IMR-90 (cell line): ENCODE data around the gene NLRP1. TPM values are rescaled to one million over a fixed set of nuclear protein-coding genes. Genes with fewer than 3 reads are reported as not detected.

ENCODE experiments used
- ATAC-seq: fragments of 200-7000 bp; cut with Tn5 transposase; 2 replicates; pipeline ENCODE4 v1.9.1; 2020; ENCODE audit warnings: low read depth, mild to moderate bottlenecking, moderate library complexity
- BruUV-seq: library from RNA; stranded (reverse); fragments of 400-500 nt; replicated peaks from 2 replicates; lab custom pipeline; 2021; lab: Mats Ljungman, UMichigan
- CTCF ChIA-PET: fragments of 300-600 bp; formaldehyde crosslinking; extraction: SDS; loops from one replicate; lab custom pipeline; 2021; ENCODE audit warnings: antibody characterized with exemption; lab: Yijun Ruan, JAX
- POLR2A ChIA-PET: fragments of 300-600 bp; sonication (Branson Sonifier 250); formaldehyde crosslinking; loops from one replicate; lab custom pipeline; 2022; ENCODE audit warnings: antibody characterized with exemption; ENCODE audit not compliant: unreplicated experiment; lab: Charles Lee
- DNase-seq: peaks from one replicate; pipeline ENCODE4 v3.0.0; 2013
- H2AFZ ChIP-seq: replicated peaks from 2 replicates; pipeline ENCODE3; 2013; ENCODE audit warnings: low read length, mild to moderate bottlenecking; ENCODE audit not compliant: poor library complexity
- H2AK5ac ChIP-seq: 2 replicates; pipeline ENCODE4 v1.6.1; 2013; ENCODE audit warnings: low read depth, low read length, inconsistent platforms
- H2AK9ac ChIP-seq: replicated peaks from 2 replicates; pipeline ENCODE3; 2013; ENCODE audit warnings: mild to moderate bottlenecking, low read depth, low read length, moderate library complexity; ENCODE audit not compliant: poor library complexity
- H2BK120ac ChIP-seq: 2 replicates; pipeline ENCODE4 v1.6.1; 2013; ENCODE audit warnings: low read depth, low read length, inconsistent platforms
- H2BK15ac ChIP-seq: 3 replicates; pipeline ENCODE4 v1.6.1; 2013; ENCODE audit warnings: low read depth, low read length, inconsistent platforms
- H2BK20ac ChIP-seq: 2 replicates; pipeline ENCODE4 v1.6.1; 2013; ENCODE audit warnings: low read depth, mild to moderate bottlenecking, inconsistent platforms, low read length, moderate library complexity
- H2BK5ac ChIP-seq: 2 replicates; pipeline ENCODE4 v1.6.1; 2013; ENCODE audit warnings: mild to moderate bottlenecking, low read depth, low read length, inconsistent platforms; ENCODE audit not compliant: poor library complexity, severe bottlenecking
- H3K14ac ChIP-seq: replicated peaks from 2 replicates; pipeline ENCODE4 v1.6.1; 2013; ENCODE audit warnings: low read depth, low read length, inconsistent platforms
- H3K18ac ChIP-seq: 2 replicates; pipeline ENCODE4 v1.6.1; 2013; ENCODE audit warnings: low read depth, low read length, control low read depth
- H3K23ac ChIP-seq: 2 replicates; pipeline ENCODE4 v1.6.1; 2013; ENCODE audit warnings: low read depth, low read length, inconsistent platforms
- H3K27ac ChIP-seq: 2 replicates; pipeline ENCODE4 v1.5.1; 2013; ENCODE audit warnings: mild to moderate bottlenecking, control low read depth, low read length; ENCODE audit not compliant: insufficient read depth
- H3K27me3 ChIP-seq: 2 replicates; pipeline ENCODE4 v1.6.1; 2013; ENCODE audit warnings: low read length; ENCODE audit not compliant: control insufficient read depth, insufficient read depth
- H3K36me3 ChIP-seq: 2 replicates; pipeline ENCODE4 v1.6.1; 2013; ENCODE audit warnings: low read length, mixed read lengths; ENCODE audit not compliant: control insufficient read depth, insufficient read depth
- H3K4ac ChIP-seq: 2 replicates; pipeline ENCODE4 v1.6.1; 2013; ENCODE audit warnings: low read depth, low read length, inconsistent platforms
- H3K4me1 ChIP-seq: 2 replicates; pipeline ENCODE4 v1.6.1; 2013; ENCODE audit warnings: low read length, mixed read lengths; ENCODE audit not compliant: control insufficient read depth, insufficient read depth
- H3K4me2 ChIP-seq: 2 replicates; pipeline ENCODE4 v1.6.1; 2013; ENCODE audit warnings: low read depth, mild to moderate bottlenecking, control low read depth, low read length, moderate library complexity
- H3K4me3 ChIP-seq: 2 replicates; pipeline ENCODE4 v1.5.1; 2013; ENCODE audit warnings: low read depth, mild to moderate bottlenecking, control low read depth, low read length, moderate library complexity; ENCODE audit not compliant: insufficient read depth
- H3K56ac ChIP-seq: 2 replicates; pipeline ENCODE4 v1.6.1; 2013; ENCODE audit warnings: low read length, inconsistent platforms; ENCODE audit not compliant: insufficient read depth; ENCODE audit errors: extremely low read depth
- H3K79me1 ChIP-seq, 2 experiments: 2 replicates each; pipeline ENCODE4 v1.6.1; 2013; ENCODE audit warnings: low read length in 2 of 2, inconsistent platforms in 1 of 2, low read depth in 1 of 2
- H3K9ac ChIP-seq: 2 replicates; pipeline ENCODE4 v1.6.1; 2013; ENCODE audit warnings: low read depth, low read length, control low read depth
- H3K9me1 ChIP-seq: 2 replicates; pipeline ENCODE4 v1.6.1; 2013; ENCODE audit warnings: low read length, inconsistent platforms; ENCODE audit not compliant: insufficient read depth
- H3K9me3 ChIP-seq: 2 replicates; pipeline ENCODE4 v1.6.1; 2013; ENCODE audit warnings: low read length; ENCODE audit not compliant: control insufficient read depth, insufficient read depth
- H4K20me1 ChIP-seq: 2 replicates; pipeline ENCODE4 v1.6.1; 2013; ENCODE audit warnings: low read length, inconsistent platforms; ENCODE audit not compliant: insufficient read depth
- H4K5ac ChIP-seq: 2 replicates; pipeline ENCODE4 v1.6.1; 2013; ENCODE audit warnings: mild to moderate bottlenecking, low read depth, low read length, control low read depth
- H4K8ac ChIP-seq, 2 experiments: 2 replicates each; pipeline ENCODE4 v1.6.1; 2013; ENCODE audit warnings: low read depth in 2 of 2, low read length in 2 of 2, control low read depth in 1 of 2, inconsistent platforms in 1 of 2
- H4K91ac ChIP-seq: 2 replicates; pipeline ENCODE4 v1.6.1; 2013; ENCODE audit warnings: low read depth, low read length, inconsistent platforms; ENCODE audit not compliant: insufficient read depth
- BHLHE40 ChIP-seq: fragments of 150-350 bp; IDR thresholded peaks from 2 replicates; pipeline ENCODE4 v1.6.1; 2016; ENCODE audit warnings: mild to moderate bottlenecking, low read depth, low read length
- CEBPB ChIP-seq: IDR thresholded peaks from 2 replicates; pipeline ENCODE4 v1.6.1; 2012; ENCODE audit warnings: low read depth, low read length, improper control_type of control experiment
- CHD1 ChIP-seq: IDR thresholded peaks from 2 replicates; pipeline ENCODE4 v1.6.1; 2012; ENCODE audit warnings: low read depth, low read length, improper control_type of control experiment
- ELK1 ChIP-seq: fragments of 150-350 bp; IDR thresholded peaks from 2 replicates; pipeline ENCODE4 v1.6.1; 2016; ENCODE audit warnings: low read depth, mild to moderate bottlenecking, low read length, moderate library complexity, borderline replicate concordance
- FOS ChIP-seq: fragments of 150-350 bp; IDR thresholded peaks from 2 replicates; pipeline ENCODE4 v1.6.1; 2016; ENCODE audit warnings: low read depth, low read length
- MAFK ChIP-seq: IDR thresholded peaks from 2 replicates; pipeline ENCODE4 v1.6.1; 2012; ENCODE audit warnings: low read depth, low read length, improper control_type of control experiment
- MXI1 ChIP-seq: IDR thresholded peaks from 2 replicates; pipeline ENCODE4 v1.6.1; 2012; ENCODE audit warnings: low read depth, mild to moderate bottlenecking, low read length, moderate library complexity, borderline replicate concordance
- NFE2L2 ChIP-seq: fragments of 150-350 bp; IDR thresholded peaks from 2 replicates; pipeline ENCODE4 v1.6.1; 2016; ENCODE audit warnings: low read depth, mild to moderate bottlenecking, low read length
- POLR2A ChIP-seq: IDR thresholded peaks from 2 replicates; pipeline ENCODE4 v1.6.1; 2012; ENCODE audit warnings: mild to moderate bottlenecking, low read depth, low read length
- RAD21 ChIP-seq: IDR thresholded peaks from 2 replicates; pipeline ENCODE4 v1.6.1; 2012; ENCODE audit warnings: low read length, improper control_type of control experiment
- RFX5 ChIP-seq: IDR thresholded peaks from 2 replicates; pipeline ENCODE4 v1.8.0; 2012; ENCODE audit warnings: low read depth, mild to moderate bottlenecking, low read length, moderate library complexity
- SMC3 ChIP-seq: fragments of 150-350 bp; IDR thresholded peaks from 2 replicates; pipeline ENCODE4 v1.6.1; 2016; ENCODE audit warnings: low read depth, mild to moderate bottlenecking, antibody characterized with exemption, low read length, moderate library complexity
- USF2 ChIP-seq: fragments of 150-350 bp; IDR thresholded peaks from 2 replicates; pipeline ENCODE4 v1.6.1; 2017; ENCODE audit warnings: mild to moderate bottlenecking, antibody characterized with exemption, low read length, low read depth
- WGBS, 2 experiments: methylation state at CpG; one replicate each; pipeline versions ENCODE4 v1.1.5 to v1.1.7; 2013; ENCODE audit warnings: missing lambda C conversion rate in 2 of 2; ENCODE audit not compliant: insufficient read length in 1 of 2; ENCODE audit errors: extremely low coverage in 2 of 2; 5-methylcytosine and 5-hydroxymethylcytosine counted together
- dilution Hi-C: fragments of 300-500 bp; cut with HindIII; formaldehyde crosslinking; loops from one replicate; pipeline ENCODE4 v1.14.3; 2018; ENCODE audit warnings: low sequenced_read_pairs; ENCODE audit not compliant: unreplicated experiment
- in situ Hi-C: fragments of 300-500 bp; cut with MboI; formaldehyde crosslinking; loops from 3 replicates; pipeline ENCODE4 v1.14.3; 2019; ENCODE audit warnings: low sequenced_read_pairs, inconsistent platforms, mixed read lengths
- intact Hi-C: fragments of 100-400 bp; cut with micrococcal nuclease; formaldehyde crosslinking; loops from 2 replicates; pipeline ENCODE4 v1.10.0; 2022
- polyA plus RNA-seq, 3 experiments: library from polyadenylated mRNA; depleted of rRNA; stranded (reverse); fragments of >200 nt; gene quantifications; 2 replicates each; pipeline ENCODE4 v1.2.3, GENCODE V29; 2012; ENCODE audit warnings: low replicate concordance in 1 of 3
- total RNA-seq: library from RNA; depleted of rRNA; stranded (reverse); fragments of >200 nt; gene quantifications from 2 replicates; pipeline ENCODE4 v1.2.3, GENCODE V29; 2012

The NLRP1 gene
- total and polyA plus RNA-seq, 2 of the 4 experiments (the other 2 are of a cell fraction) = 134 to 340 TPM

GRCh38 chr17:5530265-5531084 lies 53.8 kb downstream of the NLRP1 start (continued):
- TF ChIP-seq MAFK = no peak

GRCh38 chr17:5527601-5528250 lies 56.6 kb downstream of the NLRP1 start:
- peaks cover 23% of the 10 kb centered on the region for H3K9me1 ChIP-seq
- H3K9ac ChIP-seq = peak overlapping the region; percentile 11; the same call in 1 of the 2 replicates
- peak overlapping the region; percentile 81 for H3K14ac ChIP-seq
- H3K79me1 ChIP-seq = peaks cover 8 to 24% of the 10 kb centered on the region in 2 experiments
- H2AFZ ChIP-seq = peak overlapping the region; percentile 26
- peak overlapping the region; percentile 53 for H2BK15ac ChIP-seq
- peak overlapping the region; percentile 89 for H2BK5ac ChIP-seq
- 89% methylated on average over 3 of the region's 9 CpGs; no CpG with 5 or more reads in 1 of the 2 experiments for WGBS, 2 experiments
- in situ Hi-C loops (no loop called here), dilution Hi-C loops (no loop called here), intact Hi-C loops (no loop called here)
- peak overlapping the region; percentile 92 for H3K4ac ChIP-seq
- no peak overlapping the region for H3K4me3 ChIP-seq
- BruUV-seq = no TSS peak
- POLR2A ChIA-PET = no interaction called here
- H2BK120ac ChIP-seq = peak overlapping the region; percentile 86
- H3K9me3 ChIP-seq = no peaks in the 10 kb centered on the region
- peaks cover 22% of the 10 kb centered on the region for H3K36me3 ChIP-seq
- H3K27me3 ChIP-seq = no peaks in the 10 kb centered on the region
- CTCF ChIA-PET = interaction anchor here (0.9 to 1.0 kb wide), 2 partner anchors 13 to 28 kb away, joined by 3 read pairs; no protein-coding TSS in a partner anchor
- 0 out of 2 replicates have a peak overlapping the region, but pooled peaks have one; percentile 38 for H3K23ac ChIP-seq
- peak overlapping the region; percentile 78 for H2BK20ac ChIP-seq
- no peaks in the 10 kb centered on the region for H4K20me1 ChIP-seq
- peak overlapping the region; percentile 67; the same call in 1 of the 2 replicates for H4K5ac ChIP-seq
- H2AK5ac ChIP-seq = peak overlapping the region; percentile 90
- H3K27ac ChIP-seq = peak overlapping the region; percentile 76
- ATAC-seq (no peak), DNase-seq (no peak)
- H3K56ac ChIP-seq = 0 out of 2 replicates have a peak overlapping the region, but pooled peaks have one; percentile 44
- peaks cover 15% of the 10 kb centered on the region for H3K4me1 ChIP-seq
- peak overlapping the region; percentile 35 to 86 for H4K8ac ChIP-seq
- peak overlapping the region; percentile 63 for H3K18ac ChIP-seq
- H2AK9ac ChIP-seq = peak overlapping the region; percentile 89
- H3K4me2 ChIP-seq = no peak overlapping the region
- peak overlapping the region; percentile 78 for H4K91ac ChIP-seq
- no peak for TF ChIP-seq CHD1
- TF ChIP-seq CEBPB = no peak
- no peak for TF ChIP-seq ELK1
- TF ChIP-seq NFE2L2 = no peak
- TF ChIP-seq POLR2A = no peak
- no peak for TF ChIP-seq BHLHE40
- no peak for TF ChIP-seq USF2
- no peak for TF ChIP-seq FOS
- TF ChIP-seq SMC3 = no peak
- TF ChIP-seq MXI1 = no peak
- no peak for TF ChIP-seq RAD21
- no peak for TF ChIP-seq RFX5
